ENCODE measurements around the gene ISL2.

DNA sequence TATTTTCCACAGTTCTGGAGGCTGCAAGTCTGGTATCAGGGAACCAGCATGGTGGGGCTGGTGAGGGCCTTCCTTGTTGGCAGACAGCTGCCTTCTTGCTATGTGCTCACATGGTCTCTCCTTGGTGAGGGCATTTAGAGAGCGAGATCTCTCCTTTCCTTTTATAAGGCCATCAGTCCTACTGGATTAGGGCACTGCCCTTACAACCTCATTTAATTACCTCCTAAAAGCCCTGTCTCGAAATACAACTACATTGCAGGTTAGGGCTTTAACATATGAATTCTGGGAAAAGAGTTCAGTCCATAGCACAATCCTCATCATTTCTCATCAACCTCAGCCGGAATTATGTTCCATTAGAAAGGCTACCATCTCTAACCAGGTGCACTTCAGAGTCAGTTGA lies 21.9 kb downstream of the ISL2 start:
- TF ChIP-seq POLR2AphosphoS5 (IDR thresholded peaks at IDR 0.05; ENCODE audit: borderline replicate concordance, low read depth, low read length) (no peak), EZH2 (IDR thresholded peaks at IDR 0.05) (no peak), FOXP2 (optimal IDR thresholded peaks at IDR 0.05; ENCODE audit: control extremely low read depth, extremely low read length, insufficient read depth) (no peak)
